Right lobe of liver (tissue), 4 donors: Measurements from ENCODE around the gene ACTG2.

Experiments
- CTCF ChIP-seq, 4 donors: fragments of 200-600 bp in 3 of 4; fragments of 450-650 bp in 1 of 4; IDR thresholded peaks; one replicate each; pipeline versions ENCODE4 v1.5.1 to v1.8.0; 2016 to 2022; ENCODE audit warnings: antibody characterized with exemption in 4 of 4, mild to moderate bottlenecking in 2 of 4
- POLR2A ChIP-seq: fragments of 450-650 bp; IDR thresholded peaks from one replicate; pipeline ENCODE4 v1.6.1; 2017; ENCODE audit warnings: antibody characterized with exemption, mild to moderate bottlenecking
- donor health status: DM: no; HTN: no; CAD: no.
- donor health status: DM: no; HTN: no; CAD: no.
- donor health status: DM: no; HTN: yes; CAD: no.

DNA sequence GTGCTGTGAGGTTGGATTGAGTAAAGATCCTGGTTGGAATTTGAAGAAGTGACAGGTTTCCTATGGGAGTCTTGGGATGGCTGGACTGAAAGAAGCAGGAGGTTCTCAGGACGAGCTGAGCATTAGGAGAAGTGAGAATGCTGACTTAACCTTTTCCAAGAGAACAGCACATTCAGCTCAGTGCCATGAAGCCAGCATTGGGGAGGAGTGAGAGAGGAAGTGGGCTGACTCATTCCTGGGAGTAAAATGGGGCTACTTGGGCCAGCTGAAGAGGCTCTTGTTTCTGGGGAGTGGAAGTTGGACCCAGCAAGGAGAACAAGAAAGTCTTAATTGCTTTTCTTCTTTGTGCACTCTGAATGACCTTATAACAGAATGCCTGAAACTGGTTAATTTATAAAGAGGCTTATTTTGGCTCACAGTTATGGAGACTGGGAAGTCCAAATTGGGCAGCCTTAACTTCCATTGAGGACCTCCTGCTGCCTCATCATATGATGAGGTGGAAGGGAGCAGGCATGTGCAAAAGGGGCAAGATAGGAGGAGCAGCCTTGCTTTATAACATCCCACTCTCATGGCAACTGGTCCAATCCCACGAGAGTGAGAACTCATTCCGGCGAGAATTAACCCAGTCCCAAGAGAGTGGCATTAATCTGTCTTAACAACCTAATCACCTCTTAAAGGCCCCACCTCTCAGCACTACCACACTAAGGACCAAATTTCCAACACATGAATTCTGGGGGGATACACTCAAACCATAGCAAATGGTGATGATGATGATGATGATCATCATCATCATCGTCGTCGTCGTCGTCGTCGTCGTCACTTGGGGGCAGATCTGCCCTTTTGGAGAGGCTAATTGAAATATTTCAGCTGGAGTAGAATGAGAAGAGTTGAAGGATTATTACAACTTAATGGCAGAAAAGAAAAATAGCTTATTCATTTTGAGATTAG lies 60.0 kb downstream of the ACTG2 start:
- no peak for TF ChIP-seq CTCF (IDR thresholded peaks at IDR 0.05)
- no peak for TF ChIP-seq POLR2A
